ENCODE data around the gene CATSPER1. TPM values are rescaled to one million over a fixed set of nuclear protein-coding genes. Genes with fewer than 3 reads are reported as not detected.

Gene CATSPER1
- polyA plus RNA-seq, 1 of the 3 experiments (the other 2 are of a cell fraction), result 2.2 TPM

DNA sequence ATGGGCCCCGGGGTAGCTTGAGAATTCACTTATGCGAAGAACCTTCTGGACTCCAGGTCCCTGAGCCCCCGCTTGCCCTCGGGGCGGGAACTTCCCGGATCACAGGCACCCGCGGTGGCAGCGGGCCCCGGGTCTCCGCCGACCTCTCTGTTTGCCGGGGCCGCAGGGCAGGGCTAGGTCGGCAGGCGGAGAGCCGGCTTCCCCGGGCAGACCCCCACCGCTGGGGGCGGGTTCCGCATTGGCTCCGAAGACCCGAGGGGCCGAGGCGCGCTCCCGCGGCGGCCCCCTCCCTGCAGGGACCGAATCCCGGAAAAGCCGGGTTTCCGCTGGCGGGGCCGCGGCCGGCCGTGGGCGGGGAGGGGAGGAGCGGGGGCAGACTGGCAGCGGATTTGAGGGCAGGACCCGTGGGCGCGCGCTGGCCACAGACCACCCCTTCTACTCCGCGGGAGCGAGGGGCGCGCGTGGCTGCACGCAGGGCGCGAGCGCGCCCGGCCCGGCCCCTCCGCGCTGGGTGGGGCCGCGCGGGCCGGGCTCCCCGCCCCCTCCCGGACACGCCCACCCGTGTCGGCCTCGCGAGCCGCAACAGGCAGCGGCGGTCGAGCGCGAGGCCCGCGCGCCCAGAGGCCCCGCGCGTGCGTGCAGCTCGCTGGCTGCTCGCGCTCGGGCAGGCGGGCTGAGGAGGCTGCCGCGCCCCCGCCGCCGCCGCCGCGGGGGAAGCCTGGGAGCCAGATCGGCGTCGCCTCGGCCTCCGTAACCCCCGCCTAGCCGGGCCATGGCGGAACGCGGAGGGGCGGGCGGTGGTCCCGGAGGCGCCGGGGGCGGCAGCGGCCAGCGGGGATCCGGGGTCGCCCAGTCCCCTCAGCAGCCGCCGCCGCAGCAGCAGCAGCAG lies 43.7 kb upstream of the CATSPER1 start, which contains the start of gene PACS1:
Gene PACS1, plus strand, starts transcription at position 558 of the 889 bp plus-strand sequence. Its CDS starts 215 bp downstream, at position 773.
- H3K27ac ChIP-seq (ENCODE audit: low read depth in 2 of 2, low read length in 1 of 2), result peak within 1 kb of the TSS; percentile 86 to 94
- DNase-seq, result peak; percentile 94
- H3K9me3 ChIP-seq, result no peaks in the 10 kb centered on the region
- peaks cover 56% of the 10 kb centered on the region for H3F3A ChIP-seq (replicated peaks; ENCODE audit: insufficient read depth)
- no peaks in the 10 kb centered on the region for H3K27me3 ChIP-seq (ENCODE audit: insufficient read depth)
- H4K20me1 ChIP-seq (ENCODE audit: insufficient read depth), result peaks cover 25% of the 10 kb centered on the region
- peak within 1 kb of the TSS; percentile 93 for H3K4me2 ChIP-seq
- H3K79me2 ChIP-seq (ENCODE audit: insufficient read depth), result peaks cover 60% of the 10 kb centered on the region
- peaks cover 48 to 56% of the 10 kb centered on the region in 2 experiments for H3K36me3 ChIP-seq (replicated peaks in 1 of 2; ENCODE audit: control insufficient read depth in 1 of 2, insufficient read depth in 2 of 2, low read length in 1 of 2)
- peaks cover 20 to 30% of the 10 kb centered on the region in 2 experiments; a peak in 3 of 4 replicates for H3K4me1 ChIP-seq (ENCODE audit: control insufficient read depth in 1 of 2, insufficient read depth in 2 of 2, low read depth in 1 of 2, low read length in 1 of 2)
- H2AFZ ChIP-seq (ENCODE audit: low read depth), result peak within 1 kb of the TSS; percentile 48
- CTCF ChIA-PET, result interaction anchor here (0.7 to 8.2 kb wide), 14 partner anchors 11 to 183 kb away, joined by 3 to 101 read pairs (median 9); partner anchors contain the start of genes GAL3ST3 and SF3B2
- POLR2A ChIA-PET, result interaction anchor here (2.3 kb wide), 1 partner anchor 12 kb away, joined by 6 read pairs; no protein-coding TSS in a partner anchor
- 6% methylated on average over 10 of the region's 120 CpGs for WGBS (ENCODE audit: low lambda C conversion rate)
- H3K9me2 ChIP-seq, result no peaks in the 10 kb centered on the region
- peak within 1 kb of the TSS; percentile 82 for H3K9ac ChIP-seq
- H3K4me3 ChIP-seq (ENCODE audit: low read depth in 2 of 2, low read length in 1 of 2), result peak within 1 kb of the TSS; percentile 83 to 85
- TF ChIP-seq, protein P1, sequence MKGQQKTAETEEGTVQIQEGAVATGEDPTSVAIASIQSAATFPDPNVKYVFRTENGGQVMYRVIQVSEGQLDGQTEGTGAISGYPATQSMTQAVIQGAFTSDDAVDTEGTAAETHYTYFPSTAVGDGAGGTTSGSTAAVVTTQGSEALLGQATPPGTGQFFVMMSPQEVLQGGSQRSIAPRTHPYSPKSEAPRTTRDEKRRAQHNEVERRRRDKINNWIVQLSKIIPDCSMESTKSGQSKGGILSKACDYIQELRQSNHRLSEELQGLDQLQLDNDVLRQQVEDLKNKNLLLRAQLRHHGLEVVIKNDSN (IDR thresholded peaks at IDR 0.05; ENCODE audit: borderline replicate concordance, low read depth), result no peak
- TF ChIP-seq, protein P2, sequence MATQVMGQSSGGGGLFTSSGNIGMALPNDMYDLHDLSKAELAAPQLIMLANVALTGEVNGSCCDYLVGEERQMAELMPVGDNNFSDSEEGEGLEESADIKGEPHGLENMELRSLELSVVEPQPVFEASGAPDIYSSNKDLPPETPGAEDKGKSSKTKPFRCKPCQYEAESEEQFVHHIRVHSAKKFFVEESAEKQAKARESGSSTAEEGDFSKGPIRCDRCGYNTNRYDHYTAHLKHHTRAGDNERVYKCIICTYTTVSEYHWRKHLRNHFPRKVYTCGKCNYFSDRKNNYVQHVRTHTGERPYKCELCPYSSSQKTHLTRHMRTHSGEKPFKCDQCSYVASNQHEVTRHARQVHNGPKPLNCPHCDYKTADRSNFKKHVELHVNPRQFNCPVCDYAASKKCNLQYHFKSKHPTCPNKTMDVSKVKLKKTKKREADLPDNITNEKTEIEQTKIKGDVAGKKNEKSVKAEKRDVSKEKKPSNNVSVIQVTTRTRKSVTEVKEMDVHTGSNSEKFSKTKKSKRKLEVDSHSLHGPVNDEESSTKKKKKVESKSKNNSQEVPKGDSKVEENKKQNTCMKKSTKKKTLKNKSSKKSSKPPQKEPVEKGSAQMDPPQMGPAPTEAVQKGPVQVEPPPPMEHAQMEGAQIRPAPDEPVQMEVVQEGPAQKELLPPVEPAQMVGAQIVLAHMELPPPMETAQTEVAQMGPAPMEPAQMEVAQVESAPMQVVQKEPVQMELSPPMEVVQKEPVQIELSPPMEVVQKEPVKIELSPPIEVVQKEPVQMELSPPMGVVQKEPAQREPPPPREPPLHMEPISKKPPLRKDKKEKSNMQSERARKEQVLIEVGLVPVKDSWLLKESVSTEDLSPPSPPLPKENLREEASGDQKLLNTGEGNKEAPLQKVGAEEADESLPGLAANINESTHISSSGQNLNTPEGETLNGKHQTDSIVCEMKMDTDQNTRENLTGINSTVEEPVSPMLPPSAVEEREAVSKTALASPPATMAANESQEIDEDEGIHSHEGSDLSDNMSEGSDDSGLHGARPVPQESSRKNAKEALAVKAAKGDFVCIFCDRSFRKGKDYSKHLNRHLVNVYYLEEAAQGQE (IDR thresholded peaks at IDR 0.05; ENCODE audit: low read depth, low read length), result no peak
- TF ChIP-seq EZH2phosphoT487 (IDR thresholded peaks at IDR 0.05; ENCODE audit: borderline replicate concordance, low read depth), result no peak
- TF ChIP-seq POLR2AphosphoS5 (IDR thresholded peaks at IDR 0.05; ENCODE audit: low read depth, low read length), result peak; percentile 49; the same call in 1 of the 2 replicates
- TF ChIP-seq, protein P3, sequence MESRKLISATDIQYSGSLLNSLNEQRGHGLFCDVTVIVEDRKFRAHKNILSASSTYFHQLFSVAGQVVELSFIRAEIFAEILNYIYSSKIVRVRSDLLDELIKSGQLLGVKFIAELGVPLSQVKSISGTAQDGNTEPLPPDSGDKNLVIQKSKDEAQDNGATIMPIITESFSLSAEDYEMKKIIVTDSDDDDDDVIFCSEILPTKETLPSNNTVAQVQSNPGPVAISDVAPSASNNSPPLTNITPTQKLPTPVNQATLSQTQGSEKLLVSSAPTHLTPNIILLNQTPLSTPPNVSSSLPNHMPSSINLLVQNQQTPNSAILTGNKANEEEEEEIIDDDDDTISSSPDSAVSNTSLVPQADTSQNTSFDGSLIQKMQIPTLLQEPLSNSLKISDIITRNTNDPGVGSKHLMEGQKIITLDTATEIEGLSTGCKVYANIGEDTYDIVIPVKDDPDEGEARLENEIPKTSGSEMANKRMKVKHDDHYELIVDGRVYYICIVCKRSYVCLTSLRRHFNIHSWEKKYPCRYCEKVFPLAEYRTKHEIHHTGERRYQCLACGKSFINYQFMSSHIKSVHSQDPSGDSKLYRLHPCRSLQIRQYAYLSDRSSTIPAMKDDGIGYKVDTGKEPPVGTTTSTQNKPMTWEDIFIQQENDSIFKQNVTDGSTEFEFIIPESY (IDR thresholded peaks at IDR 0.05; ENCODE audit: borderline replicate concordance, low read depth), result no peak
- no peak for TF ChIP-seq TEAD4 (IDR thresholded peaks at IDR 0.05; ENCODE audit: borderline replicate concordance, insufficient read depth)
- TF ChIP-seq FOSL2 (IDR thresholded peaks at IDR 0.05; ENCODE audit: borderline replicate concordance, low read depth), result no peak
- TF ChIP-seq SMC3 (IDR thresholded peaks at IDR 0.05; ENCODE audit: low read depth, low read length), result no peak
- TF ChIP-seq SIN3A (IDR thresholded peaks at IDR 0.05; ENCODE audit: borderline replicate concordance, low read depth, low read length), result peak; percentile 43; the same call in 1 of the 2 replicates
- no peak for TF ChIP-seq TAF1 (IDR thresholded peaks at IDR 0.05; ENCODE audit: borderline replicate concordance, low read depth, low read length)
- TF ChIP-seq, protein P4, sequence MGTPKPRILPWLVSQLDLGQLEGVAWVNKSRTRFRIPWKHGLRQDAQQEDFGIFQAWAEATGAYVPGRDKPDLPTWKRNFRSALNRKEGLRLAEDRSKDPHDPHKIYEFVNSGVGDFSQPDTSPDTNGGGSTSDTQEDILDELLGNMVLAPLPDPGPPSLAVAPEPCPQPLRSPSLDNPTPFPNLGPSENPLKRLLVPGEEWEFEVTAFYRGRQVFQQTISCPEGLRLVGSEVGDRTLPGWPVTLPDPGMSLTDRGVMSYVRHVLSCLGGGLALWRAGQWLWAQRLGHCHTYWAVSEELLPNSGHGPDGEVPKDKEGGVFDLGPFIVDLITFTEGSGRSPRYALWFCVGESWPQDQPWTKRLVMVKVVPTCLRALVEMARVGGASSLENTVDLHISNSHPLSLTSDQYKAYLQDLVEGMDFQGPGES (IDR thresholded peaks at IDR 0.05; ENCODE audit: low read depth, low read length), result no peak
- TF ChIP-seq GATA2 (CRISPR knock-in tag; IDR thresholded peaks at IDR 0.05), result no peak
- no peak for TF ChIP-seq RAD21 (IDR thresholded peaks at IDR 0.05; ENCODE audit: low read length)
- no peak; the same call in 1 of the 2 replicates for TF ChIP-seq YY1 (IDR thresholded peaks at IDR 0.05; ENCODE audit: low read depth)
- TF ChIP-seq, protein P5, sequence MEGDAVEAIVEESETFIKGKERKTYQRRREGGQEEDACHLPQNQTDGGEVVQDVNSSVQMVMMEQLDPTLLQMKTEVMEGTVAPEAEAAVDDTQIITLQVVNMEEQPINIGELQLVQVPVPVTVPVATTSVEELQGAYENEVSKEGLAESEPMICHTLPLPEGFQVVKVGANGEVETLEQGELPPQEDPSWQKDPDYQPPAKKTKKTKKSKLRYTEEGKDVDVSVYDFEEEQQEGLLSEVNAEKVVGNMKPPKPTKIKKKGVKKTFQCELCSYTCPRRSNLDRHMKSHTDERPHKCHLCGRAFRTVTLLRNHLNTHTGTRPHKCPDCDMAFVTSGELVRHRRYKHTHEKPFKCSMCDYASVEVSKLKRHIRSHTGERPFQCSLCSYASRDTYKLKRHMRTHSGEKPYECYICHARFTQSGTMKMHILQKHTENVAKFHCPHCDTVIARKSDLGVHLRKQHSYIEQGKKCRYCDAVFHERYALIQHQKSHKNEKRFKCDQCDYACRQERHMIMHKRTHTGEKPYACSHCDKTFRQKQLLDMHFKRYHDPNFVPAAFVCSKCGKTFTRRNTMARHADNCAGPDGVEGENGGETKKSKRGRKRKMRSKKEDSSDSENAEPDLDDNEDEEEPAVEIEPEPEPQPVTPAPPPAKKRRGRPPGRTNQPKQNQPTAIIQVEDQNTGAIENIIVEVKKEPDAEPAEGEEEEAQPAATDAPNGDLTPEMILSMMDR (IDR thresholded peaks at IDR 0.05), result no peak
- peak; percentile 63 for TF ChIP-seq NRF1 (IDR thresholded peaks at IDR 0.05; ENCODE audit: low read depth, low read length)
- TF ChIP-seq ELF1 (IDR thresholded peaks at IDR 0.05), result peak; percentile 56; the same call in 1 of the 2 replicates
- TF ChIP-seq, protein P6, sequence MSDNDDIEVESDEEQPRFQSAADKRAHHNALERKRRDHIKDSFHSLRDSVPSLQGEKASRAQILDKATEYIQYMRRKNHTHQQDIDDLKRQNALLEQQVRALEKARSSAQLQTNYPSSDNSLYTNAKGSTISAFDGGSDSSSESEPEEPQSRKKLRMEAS (IDR thresholded peaks at IDR 0.05; ENCODE audit: low read depth), result peak; percentile 27; the same call in 1 of the 2 replicates
- TF ChIP-seq EP300 (IDR thresholded peaks at IDR 0.05; ENCODE audit: borderline replicate concordance in 1 of 2, low read depth in 1 of 2, low read length in 1 of 2), result peak in 1 of 2 experiments; percentile 13; a peak in 1 of 4 replicates
- no peak for TF ChIP-seq CHD2 (IDR thresholded peaks at IDR 0.05; ENCODE audit: low read length, partially characterized antibody)

Measured in SK-N-SH (cell line).